Smooth muscle cell (in vitro differentiated cells): ENCODE data around the gene LINC01488. TPM values are rescaled to one million over a fixed set of nuclear protein-coding genes. Genes with fewer than 3 reads are reported as not detected.
A peak's percentile ranks its signal among the peaks of the same experiment; 100 is the strongest.

Experiments
- DNase-seq: peaks from one replicate; lab custom pipeline; 2025; ENCODE audit not compliant: unreplicated experiment; lab: John Stamatoyannopoulos, UW
- H2AFZ ChIP-seq: fragments of 200-600 bp; sonication (generic); 2 replicates; pipeline ENCODE4 v1.6.0; 2016; ENCODE audit warnings: antibody characterized with exemption, low read depth, mild to moderate bottlenecking
- H3F3A ChIP-seq: fragments of 200-600 bp; sonication (generic); 2 replicates; pipeline ENCODE4 v1.6.0; 2017; ENCODE audit warnings: antibody characterized with exemption, low read depth
- H3K27ac ChIP-seq: fragments of 200-600 bp; sonication (generic); 2 replicates; pipeline ENCODE4 v1.5.1; 2016; ENCODE audit warnings: low read depth, mild to moderate bottlenecking
- H3K27me3 ChIP-seq: fragments of 200-600 bp; sonication (generic); 2 replicates; pipeline ENCODE4 v1.6.1; 2016; ENCODE audit warnings: low read depth, mild to moderate bottlenecking
- H3K36me3 ChIP-seq: fragments of 200-600 bp; sonication (generic); 2 replicates; pipeline ENCODE4 v1.5.1; 2016; ENCODE audit warnings: low read depth
- H3K4me1 ChIP-seq: fragments of 200-600 bp; sonication (generic); 2 replicates; pipeline ENCODE4 v1.5.1; 2016; ENCODE audit warnings: low read depth
- H3K4me2 ChIP-seq: fragments of 200-600 bp; sonication (generic); 2 replicates; pipeline ENCODE4 v1.6.0; 2016; ENCODE audit warnings: mild to moderate bottlenecking
- H3K4me3 ChIP-seq: fragments of 200-600 bp; sonication (generic); 2 replicates; pipeline ENCODE4 v1.5.1; 2016; ENCODE audit warnings: mild to moderate bottlenecking
- H3K79me2 ChIP-seq: fragments of 200-600 bp; sonication (generic); 2 replicates; pipeline ENCODE4 v1.6.0; 2016; ENCODE audit warnings: low read depth, mild to moderate bottlenecking
- H3K9ac ChIP-seq: fragments of 200-600 bp; sonication (generic); 2 replicates; pipeline ENCODE4 v1.6.0; 2016; ENCODE audit warnings: low read depth
- H3K9me3 ChIP-seq: fragments of 200-600 bp; sonication (generic); replicated peaks from 2 replicates; pipeline ENCODE4 v1.5.1; 2016; ENCODE audit warnings: low read depth
- H4K20me1 ChIP-seq: fragments of 200-600 bp; sonication (generic); 2 replicates; pipeline ENCODE4 v1.6.0; 2016; ENCODE audit warnings: low read depth
- CTCF ChIP-seq: fragments of 200-600 bp; sonication (generic); IDR thresholded peaks from 2 replicates; pipeline ENCODE4 v1.5.1; 2017; ENCODE audit warnings: borderline replicate concordance, mild to moderate bottlenecking, antibody characterized with exemption; ENCODE audit not compliant: insufficient read depth, poor library complexity, severe bottlenecking
- WGBS: methylation state at CpG from one replicate; pipeline ENCODE4 v1.1.7; 2016; ENCODE audit warnings: low lambda C conversion rate; 5-methylcytosine and 5-hydroxymethylcytosine counted together
- polyA plus RNA-seq: library from polyadenylated mRNA; unstranded; fragments of >200 nt; fragmentation: Nextera tagmentation; extraction: Ambion mirVana; gene quantifications from 2 replicates; pipeline ENCODE4 v1.2.1, GENCODE V29; 2016
- total RNA-seq: library from RNA; depleted of rRNA; stranded (reverse); fragments of >200 nt; gene quantifications from 2 replicates; pipeline ENCODE4 v1.2.3, GENCODE V29; 2014

Gene LINC01488
- total and polyA plus RNA-seq, 2 experiments from 2014 or later = not detected

- Histone ChIP-seq H3K9me3 (no peaks in the 10 kb centered on the region), H3K36me3 (no peaks in the 10 kb centered on the region), H3K4me2 (no peak overlapping the region), H3K79me2 (no peaks in the 10 kb centered on the region), H3F3A (no peaks in the 10 kb centered on the region), H3K4me1 (peaks cover 9% of the 10 kb centered on the region), H3K27me3 (no peaks in the 10 kb centered on the region), H3K27ac (no peak overlapping the region), H2AFZ (no peak overlapping the region), H3K4me3 (no peak overlapping the region), H4K20me1 (no peaks in the 10 kb centered on the region), H3K9ac (no peak overlapping the region)
- no peak for DNase-seq
- 98% methylated on average over 9 of the region's 9 CpGs for WGBS
- TF ChIP-seq CTCF = no peak
Measured at GRCh38 chr11:69470301-69470700, 11.2 kb upstream of the LINC01488 start.

- Histone ChIP-seq H3K9ac (no peak overlapping the region), H4K20me1 (no peaks in the 10 kb centered on the region), H3K4me3 (no peak overlapping the region), H2AFZ (no peak overlapping the region), H3K4me2 (peak overlapping the region; percentile 72), H3K79me2 (no peaks in the 10 kb centered on the region), H3K27ac (no peak overlapping the region), H3F3A (no peaks in the 10 kb centered on the region), H3K36me3 (no peaks in the 10 kb centered on the region), H3K27me3 (no peaks in the 10 kb centered on the region), H3K9me3 (no peaks in the 10 kb centered on the region), H3K4me1 (peaks cover 9% of the 10 kb centered on the region)
- 59% methylated on average over 49 of the region's 64 CpGs for WGBS
- no peak for DNase-seq
- no peak for TF ChIP-seq CTCF
Measured at GRCh38 chr11:69470793-69471728, 10.4 kb upstream of the LINC01488 start.

GRCh38 chr11:69471729-69472540 lies 9.5 kb upstream of the LINC01488 start:
- no peaks in the 10 kb centered on the region for H3K79me2 ChIP-seq
- 87% methylated on average over 15 of the region's 17 CpGs for WGBS

More at GRCh38 chr11:69471729-69472540, 9.5 kb upstream of the LINC01488 start:
- H3F3A ChIP-seq = no peaks in the 10 kb centered on the region
- no peak for TF ChIP-seq CTCF
- no peak overlapping the region for H2AFZ ChIP-seq
- H3K4me3 ChIP-seq = no peak overlapping the region
- no peaks in the 10 kb centered on the region for H3K36me3 ChIP-seq
- H3K27me3 ChIP-seq = no peaks in the 10 kb centered on the region
- no peak overlapping the region for H3K27ac ChIP-seq
- H3K9me3 ChIP-seq = no peaks in the 10 kb centered on the region
- H3K9ac ChIP-seq = no peak overlapping the region
- no peak for DNase-seq
- H3K4me2 ChIP-seq = peak overlapping the region; percentile 72
- no peaks in the 10 kb centered on the region for H4K20me1 ChIP-seq
- peaks cover 7% of the 10 kb centered on the region for H3K4me1 ChIP-seq
